SIG-M5 (cell line): ENCODE data around the gene KLHDC8A.
"Not testable (repeated sequence)": the region's sequence is repeated elsewhere in the genome, so short reads cannot be mapped to it uniquely, and the experiment has no call there.

Source experiments
- DNase-seq: peaks from one replicate; lab custom pipeline; 2025; lab: John Stamatoyannopoulos, UW

The KLHDC8A gene, protein sequence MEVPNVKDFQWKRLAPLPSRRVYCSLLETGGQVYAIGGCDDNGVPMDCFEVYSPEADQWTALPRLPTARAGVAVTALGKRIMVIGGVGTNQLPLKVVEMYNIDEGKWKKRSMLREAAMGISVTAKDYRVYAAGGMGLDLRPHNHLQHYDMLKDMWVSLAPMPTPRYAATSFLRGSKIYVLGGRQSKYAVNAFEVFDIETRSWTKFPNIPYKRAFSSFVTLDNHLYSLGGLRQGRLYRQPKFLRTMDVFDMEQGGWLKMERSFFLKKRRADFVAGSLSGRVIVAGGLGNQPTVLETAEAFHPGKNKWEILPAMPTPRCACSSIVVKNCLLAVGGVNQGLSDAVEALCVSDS

DNA sequence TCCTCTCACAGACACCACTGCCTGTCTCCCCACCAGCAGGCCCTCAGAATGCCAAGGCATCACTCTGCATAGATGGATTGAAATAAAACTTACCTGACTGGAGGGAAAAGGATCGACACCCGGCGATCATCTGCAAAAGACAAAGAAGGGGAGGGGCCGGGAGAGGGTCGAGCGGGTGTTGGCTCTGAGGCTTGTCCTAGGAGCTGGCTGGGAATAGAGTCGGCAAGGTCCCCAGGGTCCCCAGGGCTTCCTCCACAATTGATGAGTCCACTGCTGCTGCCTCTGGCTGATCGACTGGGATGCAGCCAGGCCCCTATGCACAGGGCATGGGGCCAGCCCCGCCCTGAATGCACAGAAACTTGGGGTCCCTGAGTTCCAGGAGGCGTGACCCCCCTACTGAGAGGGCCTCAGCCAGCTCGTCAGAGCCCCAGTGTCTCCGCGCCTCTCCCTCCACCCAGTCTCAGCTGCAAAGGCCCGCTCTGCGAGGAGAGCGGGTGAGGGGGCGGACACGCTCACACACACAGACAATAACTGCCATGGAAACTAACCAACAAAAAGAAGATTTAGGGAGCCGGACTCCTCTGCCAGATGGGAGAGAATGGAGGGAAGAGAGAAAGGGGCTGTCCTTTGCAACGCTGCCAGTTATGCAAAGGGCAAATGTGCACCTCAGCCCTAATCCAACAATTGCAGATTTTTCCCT lies at the start of gene KLHDC8A:
KLHDC8A (minus strand) TSS at position 483 of the 700 bp plus-strand sequence. CDS start 13,318 bp downstream, outside the sequence.
- DNase-seq, result no peak

DNA sequence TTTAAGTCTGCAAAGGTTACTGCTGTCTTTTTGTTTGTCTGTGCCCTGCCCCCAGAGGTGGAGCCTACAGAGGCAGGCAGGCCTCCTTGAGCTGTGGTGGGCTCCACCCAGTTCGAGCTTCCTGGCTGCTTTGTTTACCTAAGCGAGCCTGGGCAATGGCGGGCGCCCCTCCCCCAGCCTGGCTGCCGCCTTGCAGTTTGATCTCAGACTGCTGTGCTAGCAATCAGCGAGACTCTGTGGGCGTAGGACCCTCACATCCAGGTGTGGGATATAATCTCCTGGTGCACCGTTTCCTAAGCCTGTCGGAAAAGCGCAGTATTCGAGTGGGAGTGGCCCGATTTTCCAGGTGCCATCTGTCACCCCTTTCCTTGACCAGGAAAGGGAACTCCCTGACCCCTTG lies 49.5 kb upstream of the KLHDC8A start:
- DNase-seq, result not testable (repeated sequence)

DNA sequence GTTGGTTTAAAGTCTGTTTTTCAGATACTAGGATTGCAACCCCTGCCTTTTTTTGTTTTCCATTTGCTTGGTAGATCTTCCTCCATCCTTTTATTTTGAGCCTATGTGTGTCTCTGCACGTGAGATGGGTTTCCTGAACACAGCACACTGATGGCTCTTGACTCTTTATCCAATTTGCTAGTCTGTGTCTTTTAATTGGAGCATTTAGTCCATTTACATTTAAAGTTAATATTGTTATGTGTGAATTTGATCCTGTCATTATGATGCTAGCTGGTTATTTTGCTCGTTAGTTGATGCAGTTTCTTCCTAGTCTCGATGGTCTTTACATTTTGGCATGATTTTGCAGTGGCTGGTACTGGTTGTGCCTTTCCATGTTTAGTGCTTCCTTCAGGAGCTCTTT lies 47.8 kb upstream of the KLHDC8A start:
- not testable (repeated sequence) for DNase-seq

DNA sequence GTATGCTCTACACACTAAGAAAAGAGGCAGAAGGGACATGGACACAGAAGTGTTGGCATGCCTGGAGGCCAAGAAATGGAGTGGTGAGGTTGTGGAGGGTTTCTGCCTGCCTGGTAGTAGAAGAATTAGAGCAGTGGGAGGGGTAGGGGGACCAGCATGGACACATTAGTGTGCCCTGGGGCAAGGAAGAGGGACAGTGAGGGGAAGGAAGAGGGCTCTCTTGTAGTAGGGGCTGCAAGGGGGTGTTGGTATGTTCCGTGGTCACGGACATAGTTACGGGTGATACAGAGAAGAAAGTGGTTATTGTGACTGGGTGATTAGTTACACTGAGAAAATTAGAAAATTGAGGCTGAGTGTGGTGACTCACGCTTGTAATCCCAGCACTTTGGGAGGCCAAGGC lies 41.9 kb upstream of the KLHDC8A start:
- no peak for DNase-seq

DNA sequence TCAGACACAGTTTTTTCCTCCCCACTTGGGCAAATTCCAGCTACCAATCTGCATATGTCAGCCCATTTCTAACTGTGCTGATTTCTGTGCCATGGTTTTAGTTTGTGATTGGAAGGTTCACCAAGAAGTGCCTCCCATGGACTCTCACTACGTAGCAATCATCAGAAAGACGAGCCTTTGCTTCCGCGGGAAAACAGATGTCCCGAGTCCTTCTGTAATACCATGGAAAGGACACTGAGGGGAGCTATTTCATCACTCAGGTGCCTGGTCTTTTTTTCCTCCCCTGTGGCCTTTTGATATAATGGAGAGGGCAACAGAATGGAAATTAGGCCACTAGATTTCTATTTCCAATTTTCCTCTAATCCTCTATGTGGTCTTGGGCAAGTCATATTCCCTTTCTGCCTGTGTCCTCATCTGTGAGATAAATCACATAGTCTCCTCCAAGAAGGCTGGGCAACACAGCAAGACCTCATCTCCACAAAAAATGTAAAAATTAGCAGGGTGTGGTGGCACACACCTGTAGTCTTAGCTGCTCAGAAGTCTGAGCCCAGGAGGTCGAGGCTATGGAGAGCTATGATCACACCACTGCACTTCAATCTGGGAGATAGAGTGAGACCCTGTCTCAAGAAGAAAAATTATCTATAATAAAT lies 40.4 kb upstream of the KLHDC8A start:
- DNase-seq, result no peak

DNA sequence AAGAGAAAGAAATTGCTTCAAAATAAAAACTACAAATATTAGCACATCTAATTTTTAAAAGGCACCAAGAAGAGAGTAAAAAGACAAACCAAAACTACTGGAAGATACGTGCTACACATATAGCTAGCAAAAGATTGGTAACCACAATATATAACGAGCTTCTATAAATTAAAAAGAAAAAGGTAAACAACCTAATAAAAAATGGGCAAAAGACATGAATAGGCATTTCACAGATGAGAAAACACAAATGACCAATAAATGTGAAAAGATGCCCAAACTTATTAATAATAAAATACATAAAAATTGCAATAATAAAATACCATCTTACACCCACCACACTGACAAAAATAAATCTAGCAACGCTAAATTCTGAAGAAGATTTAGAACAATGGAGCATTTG lies 38.9 kb upstream of the KLHDC8A start:
- no peak for DNase-seq

DNA sequence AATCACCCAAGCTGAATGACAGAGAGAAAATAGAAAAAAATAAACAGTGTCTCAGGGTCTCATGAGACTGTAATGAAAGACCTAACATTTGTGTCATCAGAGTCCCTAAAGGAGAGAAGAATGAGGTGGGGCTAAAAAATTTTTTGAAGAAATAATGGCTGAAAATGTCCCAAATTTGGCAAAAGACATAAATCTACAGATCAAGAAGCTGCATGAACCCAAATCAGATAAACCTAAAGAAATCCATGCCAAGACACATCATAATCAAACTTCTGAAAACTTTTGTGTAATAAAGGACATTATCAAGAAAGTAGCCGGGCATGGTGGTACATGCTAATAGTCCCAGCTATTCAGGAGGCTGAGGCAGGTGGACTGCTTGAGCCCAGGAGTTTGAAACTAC lies 35.9 kb upstream of the KLHDC8A start:
- DNase-seq, result no peak

DNA sequence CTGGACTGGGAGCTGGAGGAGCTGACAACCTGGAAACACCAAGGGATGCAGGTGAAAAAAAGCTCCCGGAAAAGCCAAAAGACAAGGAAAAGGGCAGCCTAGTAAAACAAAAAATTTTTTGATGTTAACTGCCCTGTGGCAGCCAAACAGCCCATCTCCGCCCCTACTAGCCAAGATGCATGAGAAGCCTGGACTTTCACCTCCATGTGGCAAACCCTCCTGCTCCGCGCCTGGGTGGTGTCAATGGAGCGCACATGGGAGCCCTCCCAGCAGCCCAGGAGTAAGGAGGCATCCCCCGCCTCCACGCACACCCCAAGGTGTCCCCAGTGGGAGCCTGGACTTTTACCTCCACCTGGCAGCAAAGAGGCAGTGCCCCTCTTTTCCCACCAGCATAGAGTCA lies 34.7 kb upstream of the KLHDC8A start:
- no peak for DNase-seq

DNA sequence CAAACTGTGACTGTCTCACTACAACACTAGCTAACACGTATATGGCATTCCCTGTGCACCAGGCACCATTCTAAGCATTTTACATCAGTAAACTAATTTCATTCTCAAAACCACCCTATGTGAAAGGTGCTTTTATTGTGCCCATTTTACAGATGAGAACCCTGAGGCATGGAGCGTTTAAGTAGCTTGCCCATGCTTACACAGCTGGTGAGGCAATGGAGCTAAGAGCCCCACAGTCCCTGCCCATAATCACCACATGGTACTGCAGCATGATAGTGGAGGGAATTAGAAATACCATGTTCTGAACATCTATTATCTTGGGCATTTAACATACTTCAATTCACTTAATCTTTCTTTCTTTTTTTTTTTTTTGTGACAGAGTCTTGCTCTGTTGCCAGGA lies 31.1 kb upstream of the KLHDC8A start:
- no peak for DNase-seq

DNA sequence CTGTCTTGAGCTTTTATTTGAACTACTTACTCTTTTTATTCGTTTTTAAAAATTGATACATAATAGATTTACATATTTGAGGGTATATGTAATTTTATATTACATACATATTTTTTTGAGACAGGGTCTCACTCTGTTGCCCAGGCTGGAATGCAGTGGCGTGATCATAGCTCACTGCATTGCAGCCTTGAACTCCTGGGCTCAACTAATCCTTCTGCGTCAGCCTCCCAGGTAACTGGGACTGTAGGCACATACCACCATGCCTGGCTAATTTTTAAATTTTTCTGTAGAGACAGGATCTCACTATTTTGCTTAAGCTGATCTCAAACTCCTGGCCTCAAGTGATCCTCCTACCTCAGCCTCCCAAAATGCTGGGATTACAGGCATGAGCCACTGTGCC lies 26.3 kb upstream of the KLHDC8A start:
- DNase-seq, result not testable (repeated sequence)

DNA sequence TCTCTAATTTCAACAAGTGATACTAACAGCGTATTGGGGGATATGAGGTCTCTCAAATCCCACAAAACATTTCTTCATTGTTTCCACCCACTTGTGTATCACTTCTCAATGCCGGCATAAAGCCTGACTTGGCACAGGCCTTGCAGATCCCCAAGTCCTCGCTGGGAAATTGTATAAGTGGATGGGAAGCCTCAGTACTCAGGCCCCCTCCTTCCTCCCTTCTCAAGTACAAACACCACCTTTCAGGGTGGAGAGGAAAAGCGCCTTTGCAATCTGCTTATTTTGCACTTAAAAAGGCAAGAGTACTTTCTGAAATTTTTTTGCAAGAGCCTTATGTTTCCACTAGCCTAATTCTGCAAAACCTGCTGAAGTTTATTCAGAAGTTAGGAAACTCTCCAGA lies 25.8 kb upstream of the KLHDC8A start:
- DNase-seq, result no peak

DNA sequence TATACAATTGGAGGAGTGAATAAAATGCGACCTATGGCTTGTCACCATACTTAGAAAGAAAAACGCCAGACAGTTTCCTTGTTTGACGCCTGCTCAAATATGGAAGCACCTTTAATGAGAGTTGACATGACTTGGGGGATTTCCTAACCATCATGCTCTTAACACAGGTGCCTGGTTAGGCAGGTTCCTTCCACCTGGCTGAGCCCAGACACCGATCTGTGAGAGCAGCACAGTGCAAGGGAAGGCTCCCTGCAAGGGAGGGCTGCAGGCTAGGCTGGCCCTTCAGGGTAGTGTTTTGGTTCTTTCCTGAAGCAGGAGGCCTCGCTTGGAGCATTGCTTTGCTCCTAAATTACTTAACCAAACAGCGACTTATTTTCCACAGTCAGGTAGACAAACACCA lies 24.6 kb upstream of the KLHDC8A start:
- DNase-seq, result no peak

DNA sequence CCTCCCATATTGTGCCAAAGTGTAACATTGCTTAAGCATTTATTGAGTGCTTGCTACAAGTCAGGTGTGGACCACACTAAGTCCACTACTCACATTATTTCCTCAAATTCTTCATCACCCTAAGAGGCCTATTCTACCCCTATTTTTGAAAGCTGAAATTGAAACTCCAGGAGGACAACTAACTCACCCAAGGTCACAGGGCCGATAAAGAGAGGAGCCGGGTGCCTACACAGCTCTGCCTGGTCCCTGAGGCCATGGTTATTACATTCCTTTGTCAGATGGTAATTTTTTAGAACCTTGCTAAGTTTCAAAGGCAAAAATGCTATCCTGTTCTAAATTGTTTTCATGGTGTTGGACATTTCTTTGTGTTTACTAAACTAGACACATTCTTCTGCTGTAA lies 24.2 kb upstream of the KLHDC8A start:
- no peak for DNase-seq

DNA sequence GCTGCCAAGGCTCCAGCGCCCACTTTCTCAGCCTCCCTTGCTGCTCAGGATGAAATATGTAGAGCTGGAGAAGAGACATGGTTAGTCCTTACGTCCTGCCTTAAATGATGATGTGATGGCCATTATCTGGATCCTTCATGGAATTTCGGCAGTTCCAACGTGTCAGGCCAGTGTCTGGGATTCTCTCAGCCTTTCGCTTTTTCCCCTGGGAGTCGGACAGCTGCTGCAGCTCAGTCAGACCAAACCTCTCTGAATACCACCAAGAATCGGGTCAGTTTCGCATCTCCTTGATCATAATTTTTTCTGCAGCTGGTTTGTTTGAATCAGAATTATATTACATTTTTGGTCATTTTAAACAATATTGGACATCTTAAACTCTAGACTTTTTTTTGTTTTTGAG lies 22.3 kb upstream of the KLHDC8A start:
- no peak for DNase-seq

DNA sequence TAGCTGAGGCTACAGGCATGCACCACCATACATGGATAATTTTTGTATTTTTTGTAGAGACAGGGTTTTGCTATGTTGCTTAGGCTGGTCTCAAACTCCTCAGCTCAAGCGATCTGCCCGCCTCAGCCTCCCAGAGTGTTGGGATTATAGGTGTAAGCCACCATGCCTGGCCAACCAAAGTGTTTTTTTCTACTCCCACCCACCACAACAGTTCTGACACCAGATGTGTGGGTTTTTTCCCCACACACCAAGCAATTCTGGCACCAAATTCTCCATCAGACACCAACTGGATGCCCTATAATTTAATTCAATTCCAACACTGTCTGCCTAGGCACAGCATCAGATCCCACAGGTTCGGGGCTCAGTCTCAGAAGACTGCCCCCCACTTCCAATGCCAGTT lies 20.6 kb upstream of the KLHDC8A start:
- no peak for DNase-seq

DNA sequence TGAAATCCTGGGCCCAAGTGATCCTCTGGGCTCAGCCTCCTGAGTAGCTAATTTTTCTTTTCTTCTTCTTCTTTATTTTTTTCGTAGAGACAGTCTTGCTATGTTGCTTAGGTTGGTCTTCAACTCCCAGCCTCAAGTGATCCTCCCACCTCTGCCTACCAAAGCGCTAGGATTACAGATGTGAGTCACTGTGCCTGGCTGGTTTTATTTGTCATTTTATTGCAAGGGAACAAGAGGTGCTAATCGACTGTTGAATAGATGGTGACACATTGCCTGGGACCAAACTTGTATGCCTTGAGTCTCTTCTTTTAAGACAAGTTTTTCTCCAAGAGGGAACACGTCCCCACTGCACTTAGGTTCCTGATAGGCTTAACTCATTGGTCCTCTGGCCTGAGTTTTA lies 20.0 kb upstream of the KLHDC8A start:
- DNase-seq, result no peak

DNA sequence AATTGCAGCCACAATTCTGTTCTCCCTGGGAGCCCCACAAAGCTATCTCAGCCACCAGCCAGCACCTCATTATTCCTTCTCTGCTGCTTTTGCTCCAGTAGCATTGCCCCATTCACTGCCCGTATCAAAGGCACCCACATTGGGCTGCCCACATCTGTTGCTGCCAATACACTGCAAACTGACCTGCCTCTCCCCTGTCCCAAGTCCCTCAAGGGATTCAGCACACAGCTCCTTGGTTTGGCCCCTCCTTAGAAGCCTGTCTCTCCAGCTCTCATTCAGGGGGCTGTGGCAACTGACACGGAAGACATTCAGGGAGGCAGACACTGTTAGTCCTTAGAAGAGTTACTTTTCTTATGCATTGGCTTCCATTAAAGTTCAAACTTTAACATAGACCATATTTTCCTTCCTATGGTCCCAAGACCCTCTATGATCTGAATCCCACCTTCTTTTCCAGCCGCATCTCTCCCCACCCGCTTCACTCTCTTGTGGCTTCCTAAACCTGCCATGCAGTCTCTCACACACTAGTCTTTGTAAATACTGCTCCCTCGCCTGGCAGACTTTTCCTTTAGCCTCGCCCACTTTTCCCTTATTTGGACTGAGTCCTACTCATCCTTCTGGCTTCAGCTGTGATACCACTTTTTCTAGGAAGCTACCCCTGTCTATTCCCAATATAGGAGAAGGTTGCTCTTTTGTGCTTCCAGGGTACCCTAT lies 19.3 kb upstream of the KLHDC8A start:
- no peak for DNase-seq

DNA sequence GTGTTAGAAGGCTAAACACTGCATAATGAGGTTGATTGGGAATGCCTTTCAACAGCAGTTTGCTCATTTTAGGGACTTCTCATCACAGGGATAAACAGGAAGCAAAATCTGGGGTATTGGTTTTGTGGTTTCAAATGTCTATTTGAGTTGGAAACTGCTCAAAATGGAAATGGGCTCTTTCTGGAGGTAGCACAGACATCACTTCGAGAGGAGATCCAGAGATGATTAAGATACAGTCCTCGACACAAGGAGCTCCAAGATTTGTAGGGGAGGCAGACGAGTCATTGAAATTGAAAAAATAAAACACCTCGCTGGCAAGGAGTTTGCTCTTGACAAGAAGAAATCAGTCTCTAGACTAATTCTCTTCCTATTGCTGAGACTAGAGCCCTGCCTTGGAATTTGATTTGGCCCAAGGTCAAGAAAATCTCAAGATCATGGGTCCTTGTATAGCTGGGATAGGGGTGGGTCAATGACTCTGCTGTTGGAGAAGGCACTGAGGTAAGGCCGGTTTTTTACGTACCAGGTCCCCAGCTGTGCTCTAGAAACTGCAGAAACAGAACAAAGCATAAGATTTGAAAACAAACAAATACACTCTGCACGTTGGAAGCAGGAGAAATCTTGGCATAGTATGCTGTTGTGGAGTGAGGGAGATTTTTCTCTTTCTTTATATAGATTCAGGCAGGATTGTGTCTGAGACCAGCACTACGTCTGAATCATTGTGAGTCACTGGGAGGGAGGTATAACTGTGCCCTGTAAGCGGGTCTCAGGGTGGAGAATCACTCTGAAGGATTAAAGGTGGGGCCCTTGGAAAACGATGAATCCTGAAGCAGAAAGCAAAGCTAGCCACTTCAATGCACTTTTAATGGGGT lies 17.7 kb upstream of the KLHDC8A start:
- no peak for DNase-seq

DNA sequence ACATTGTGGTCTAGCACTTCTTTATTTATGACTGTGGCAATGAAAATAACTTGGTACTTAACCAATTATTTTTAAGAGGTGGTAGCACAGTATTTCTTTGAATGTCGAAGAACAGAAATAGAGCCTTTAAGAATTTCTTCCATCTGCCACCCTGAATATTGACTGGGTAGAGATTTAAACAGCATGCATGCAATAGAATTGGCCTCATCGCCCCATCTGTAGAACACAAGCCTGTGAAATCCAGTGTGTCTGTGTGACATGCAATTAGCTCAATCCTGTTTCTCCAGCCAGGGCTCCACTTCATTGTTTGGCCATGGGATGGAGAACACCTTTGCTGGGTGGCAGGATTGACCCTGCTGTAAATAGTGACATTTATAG lies 17.1 kb upstream of the KLHDC8A start:
- DNase-seq, result no peak

DNA sequence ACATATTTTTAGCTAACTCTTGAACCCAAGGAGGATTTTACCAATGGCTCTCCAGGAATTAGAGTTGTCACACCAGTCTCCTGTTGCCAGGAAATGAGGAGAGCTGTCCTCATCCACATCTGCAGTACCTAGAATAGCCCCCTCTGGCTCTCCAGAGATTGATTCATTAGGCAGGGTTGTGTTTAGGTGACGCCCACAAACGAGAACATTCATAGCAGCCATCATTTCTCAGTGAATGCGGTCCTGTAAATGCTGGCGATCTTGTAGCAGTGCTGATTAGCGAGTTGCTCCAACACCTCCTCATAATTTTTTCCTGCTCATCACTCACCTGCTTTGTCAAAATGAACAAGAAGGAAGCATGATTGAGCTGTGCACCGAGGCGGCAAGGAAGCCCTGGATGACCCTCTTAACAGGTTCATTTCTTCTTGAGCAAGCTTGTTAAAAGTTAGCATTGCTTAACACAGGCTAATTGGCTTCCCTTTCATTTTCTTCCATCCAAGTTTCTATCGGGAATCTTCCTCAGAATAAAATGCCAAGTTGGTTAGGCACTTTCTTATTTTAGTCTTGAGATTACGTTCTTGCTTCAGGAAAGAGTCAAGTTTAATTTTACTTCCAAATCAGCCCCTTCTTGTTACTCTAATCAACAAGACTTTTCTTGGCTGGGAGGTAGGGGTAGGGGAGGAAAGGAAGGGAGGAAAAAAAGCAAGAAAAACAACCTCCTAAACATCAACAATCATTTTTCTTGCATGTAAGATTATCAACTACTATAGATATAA lies 16.5 kb upstream of the KLHDC8A start:
- DNase-seq, result no peak
